Central memory CD8-positive, alpha-beta T cell (primary cell): ENCODE measurements around the gene SLC22A23.

ENCODE experiments used
- ATAC-seq: fragments of 150-1000 bp; cut with Tn5 transposase; replicated peaks from 2 replicates; pipeline ENCODE4 v1.10.0; 2022; ENCODE audit warnings: mild to moderate bottlenecking, moderate FRiP score, moderate number of reproducible peaks; ENCODE audit not compliant: poor library complexity, severe bottlenecking; ENCODE audit errors: extremely low read depth
- DNase-seq, 2 donors: peaks; one replicate each; pipeline ENCODE4 v3.0.0; 2021; ENCODE audit warnings: low spot score in 2 of 2
- H3K27ac Mint-ChIP-seq: one replicate; pipeline ENCODE4 v1.8.0; 2022; ENCODE audit warnings: low read depth, mild to moderate bottlenecking, moderate library complexity, mixed read lengths
- H3K27me3 Mint-ChIP-seq: one replicate; pipeline ENCODE4 v1.8.0; 2022; ENCODE audit warnings: mixed read lengths
- H3K36me3 Mint-ChIP-seq: one replicate; pipeline ENCODE4 v1.8.0; 2022; ENCODE audit warnings: mild to moderate bottlenecking, moderate library complexity, mixed read lengths; ENCODE audit not compliant: insufficient read depth
- H3K4me1 Mint-ChIP-seq: one replicate; pipeline ENCODE4 v1.8.0; 2022; ENCODE audit warnings: mixed read lengths
- H3K4me3 Mint-ChIP-seq: one replicate; pipeline ENCODE4 v1.8.0; 2022; ENCODE audit warnings: mild to moderate bottlenecking, moderate library complexity, mixed read lengths
- H3K9me3 Mint-ChIP-seq: one replicate; pipeline ENCODE4 v1.8.0; 2022; ENCODE audit warnings: mixed read lengths

The SLC22A23 gene

DNA sequence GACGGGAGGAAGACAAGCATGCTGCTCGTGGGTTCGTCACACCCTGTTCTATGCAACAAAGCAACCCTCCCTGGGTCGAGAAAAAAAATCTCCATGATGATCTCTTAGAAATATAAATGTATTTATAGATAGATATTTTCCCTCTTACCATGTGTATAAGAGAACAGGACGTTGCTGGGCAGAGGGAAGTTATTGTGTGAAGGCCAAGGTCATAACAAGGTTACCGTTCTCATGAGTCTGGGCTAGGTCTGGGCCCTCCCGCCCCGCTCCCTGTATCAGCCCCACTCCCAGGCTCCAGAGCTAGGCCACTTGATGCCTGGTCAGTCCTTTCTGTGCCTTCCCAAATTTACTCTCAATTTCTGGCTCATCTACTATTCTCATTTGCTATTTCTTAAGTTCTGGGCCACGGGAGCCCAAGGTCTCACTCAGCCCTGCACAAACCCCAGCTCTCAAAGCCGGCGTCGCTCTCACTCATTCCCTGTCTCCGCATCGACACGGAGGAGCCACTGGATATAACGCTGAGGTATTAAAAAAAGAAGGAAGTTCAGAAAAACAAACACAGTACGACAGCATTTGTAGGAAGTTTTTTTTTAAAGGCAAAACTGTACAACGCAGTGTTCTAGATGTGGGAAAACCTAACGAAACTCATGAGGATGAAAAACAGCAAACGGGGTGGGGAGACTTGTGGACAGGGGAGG is 101.3 kb downstream of the SLC22A23 start:
- DNase-seq (no peak), ATAC-seq (peak; percentile 25)
- Mint-ChIP-seq H3K27me3 (peaks cover 3% of the 10 kb centered on the region), H3K4me3 (peak overlapping the region; percentile 74), H3K36me3 (peaks cover 2% of the 10 kb centered on the region), H3K4me1 (peaks cover 20% of the 10 kb centered on the region), H3K27ac (peak overlapping the region; percentile 68), H3K9me3 (no peaks in the 10 kb centered on the region)

DNA sequence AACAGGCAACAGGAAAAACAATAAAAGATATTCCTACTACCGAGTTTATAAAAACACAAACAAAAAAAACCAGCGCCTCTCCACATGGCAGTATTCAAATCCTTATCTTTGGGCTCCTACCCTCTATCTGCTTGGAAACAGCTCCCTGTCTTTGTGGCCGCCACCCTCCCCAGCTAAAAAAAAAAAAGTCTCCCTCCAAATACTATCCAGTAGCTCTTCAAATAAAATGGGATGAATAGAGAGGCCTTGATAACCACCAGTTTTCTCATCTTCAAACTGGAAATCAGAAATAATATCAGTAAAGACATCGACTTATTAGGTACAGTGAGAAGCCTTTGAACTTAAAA is 101.9 kb downstream of the SLC22A23 start:
- Mint-ChIP-seq H3K27me3 (no peaks in the 10 kb centered on the region), H3K4me1 (peaks cover 20% of the 10 kb centered on the region), H3K27ac (peak overlapping the region; percentile 68), H3K4me3 (peak overlapping the region; percentile 74), H3K9me3 (no peaks in the 10 kb centered on the region), H3K36me3 (peaks cover 2% of the 10 kb centered on the region)
- no peak for DNase-seq
- ATAC-seq, result no peak

DNA sequence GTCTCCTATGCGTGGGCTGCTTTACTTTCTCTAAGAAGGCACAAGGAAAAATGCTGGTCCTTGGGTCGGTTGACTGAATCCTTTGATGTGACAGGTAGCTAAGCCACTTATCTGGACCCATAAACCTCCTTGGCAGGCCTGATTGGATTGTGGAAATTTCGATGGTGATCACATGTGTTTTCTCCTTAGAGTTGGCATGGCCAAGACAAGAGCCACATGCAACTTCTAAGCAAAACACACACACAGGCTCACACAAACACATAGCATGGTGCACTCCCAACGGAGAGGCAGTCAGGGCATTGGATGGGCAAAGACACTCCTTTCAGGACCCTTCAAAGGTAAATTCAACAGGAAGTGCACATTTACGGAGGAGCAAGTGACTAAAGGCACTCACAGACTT is 102.9 kb downstream of the SLC22A23 start:
- H3K36me3 Mint-ChIP-seq, result peaks cover 5% of the 10 kb centered on the region
- peaks cover 20% of the 10 kb centered on the region for H3K4me1 Mint-ChIP-seq
- DNase-seq (no peak), ATAC-seq (no peak)
- H3K27me3 Mint-ChIP-seq, result peaks cover 9% of the 10 kb centered on the region
- no peak overlapping the region for H3K4me3 Mint-ChIP-seq
- no peak overlapping the region for H3K27ac Mint-ChIP-seq
- H3K9me3 Mint-ChIP-seq, result no peaks in the 10 kb centered on the region

DNA sequence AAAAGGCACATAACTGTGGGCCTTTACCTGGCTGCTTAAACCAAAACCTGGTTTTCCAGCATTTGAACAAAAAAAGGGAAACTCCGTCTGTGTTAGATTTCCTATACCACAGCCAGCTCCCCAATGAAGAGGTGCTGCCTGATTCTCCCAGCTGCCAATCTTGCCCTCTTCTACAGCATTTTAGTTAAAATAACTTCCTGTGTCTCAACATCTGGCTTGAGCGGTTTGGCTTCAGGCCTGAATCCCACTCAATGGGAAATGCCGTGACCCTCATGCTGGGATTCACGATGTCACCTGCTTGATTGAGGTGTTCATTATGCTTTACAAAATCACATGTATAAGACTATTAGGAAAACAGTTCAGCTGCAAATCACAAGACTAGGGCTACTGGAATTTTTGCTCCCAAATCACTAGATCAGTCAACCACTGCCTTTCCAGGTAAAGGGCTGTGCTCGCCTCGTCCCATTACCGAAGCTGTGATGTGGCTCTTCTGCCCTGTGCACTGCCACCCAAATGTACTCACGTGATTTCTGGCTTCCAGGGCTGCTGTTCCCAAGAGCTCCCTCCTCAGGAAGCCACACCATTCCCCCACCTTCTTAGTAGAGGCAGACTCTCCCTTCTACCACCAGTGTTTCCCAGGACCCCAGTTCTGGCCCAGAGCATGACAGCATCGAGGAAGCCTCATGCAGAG is 103.5 kb downstream of the SLC22A23 start:
- no peak overlapping the region for H3K27ac Mint-ChIP-seq
- H3K4me1 Mint-ChIP-seq, result peaks cover 20% of the 10 kb centered on the region

DNA sequence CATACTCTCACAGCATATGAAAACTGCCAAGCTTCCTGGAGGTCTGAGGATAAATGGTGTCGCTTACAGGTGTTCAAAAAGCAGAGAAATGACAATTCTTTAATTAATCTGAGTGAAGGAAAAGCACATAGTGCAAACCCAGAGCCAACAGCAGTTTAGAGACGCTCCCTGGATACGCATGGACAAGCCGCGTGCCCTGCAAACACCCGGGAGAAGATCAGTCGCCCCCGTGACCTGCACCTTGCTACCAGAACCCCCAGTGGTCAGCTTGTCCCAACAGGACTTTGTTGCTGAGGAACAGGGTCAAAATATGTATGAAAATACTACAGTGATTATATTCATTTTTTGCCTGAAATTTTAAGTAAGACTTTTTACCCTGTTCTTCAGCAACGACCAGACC is 104.2 kb downstream of the SLC22A23 start:
- no peak overlapping the region for H3K4me3 Mint-ChIP-seq
- ATAC-seq, result no peak

More for the DNA sequence above, 103.5 kb downstream of the SLC22A23 start:
- Mint-ChIP-seq H3K36me3 (peaks cover 5% of the 10 kb centered on the region), H3K27me3 (peaks cover 15% of the 10 kb centered on the region), H3K9me3 (no peaks in the 10 kb centered on the region), H3K4me3 (no peak overlapping the region)
- ATAC-seq (no peak), DNase-seq (no peak)

DNA sequence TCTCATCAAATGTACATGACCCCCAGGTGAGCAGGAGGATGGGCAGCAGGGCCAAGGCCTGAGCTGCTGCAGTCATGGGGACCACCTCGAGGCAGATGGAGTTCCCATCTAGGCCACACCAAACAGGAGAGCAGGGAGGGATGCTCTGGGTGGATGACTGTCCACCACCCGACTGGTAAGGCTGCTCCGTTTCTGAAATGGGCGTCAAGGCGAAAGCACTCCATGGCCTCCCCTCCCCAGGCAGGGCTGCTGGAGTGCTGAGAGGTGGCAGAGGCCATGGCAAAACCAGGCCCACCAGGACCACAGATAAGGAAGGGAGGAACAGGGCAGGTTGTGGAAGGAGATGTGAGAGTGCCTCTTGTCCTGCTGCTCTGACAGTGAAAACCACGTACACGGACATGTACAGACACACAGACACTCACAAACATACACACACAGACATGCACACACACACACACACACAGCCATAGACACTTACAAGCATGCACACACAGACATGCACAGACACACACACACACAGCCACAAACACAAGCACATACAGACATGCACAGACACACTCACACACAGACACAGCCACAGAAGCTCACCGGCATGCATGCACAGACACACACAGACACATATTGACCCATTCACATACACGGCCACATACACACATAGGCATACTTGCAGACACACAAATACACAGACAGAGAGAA is 104.9 kb downstream of the SLC22A23 start:
- no peaks in the 10 kb centered on the region for H3K9me3 Mint-ChIP-seq
- H3K27ac Mint-ChIP-seq, result no peak overlapping the region
- peaks cover 5% of the 10 kb centered on the region for H3K36me3 Mint-ChIP-seq
- no peak overlapping the region for H3K4me3 Mint-ChIP-seq
- H3K27me3 Mint-ChIP-seq, result peaks cover 29% of the 10 kb centered on the region
- ATAC-seq, result no peak
- no peak for DNase-seq
- H3K4me1 Mint-ChIP-seq, result peaks cover 20% of the 10 kb centered on the region

More for the DNA sequence above, 104.2 kb downstream of the SLC22A23 start:
- H3K27me3 Mint-ChIP-seq, result peaks cover 22% of the 10 kb centered on the region
- DNase-seq, result no peak
- H3K36me3 Mint-ChIP-seq, result peaks cover 5% of the 10 kb centered on the region
- no peak overlapping the region for H3K27ac Mint-ChIP-seq
- peaks cover 20% of the 10 kb centered on the region for H3K4me1 Mint-ChIP-seq
- no peaks in the 10 kb centered on the region for H3K9me3 Mint-ChIP-seq

- peaks cover 14% of the 10 kb centered on the region for H3K4me1 Mint-ChIP-seq
- no peak for DNase-seq
Measured at GRCh38 chr6:3351105-3351676, 105.7 kb downstream of the SLC22A23 start.

DNA sequence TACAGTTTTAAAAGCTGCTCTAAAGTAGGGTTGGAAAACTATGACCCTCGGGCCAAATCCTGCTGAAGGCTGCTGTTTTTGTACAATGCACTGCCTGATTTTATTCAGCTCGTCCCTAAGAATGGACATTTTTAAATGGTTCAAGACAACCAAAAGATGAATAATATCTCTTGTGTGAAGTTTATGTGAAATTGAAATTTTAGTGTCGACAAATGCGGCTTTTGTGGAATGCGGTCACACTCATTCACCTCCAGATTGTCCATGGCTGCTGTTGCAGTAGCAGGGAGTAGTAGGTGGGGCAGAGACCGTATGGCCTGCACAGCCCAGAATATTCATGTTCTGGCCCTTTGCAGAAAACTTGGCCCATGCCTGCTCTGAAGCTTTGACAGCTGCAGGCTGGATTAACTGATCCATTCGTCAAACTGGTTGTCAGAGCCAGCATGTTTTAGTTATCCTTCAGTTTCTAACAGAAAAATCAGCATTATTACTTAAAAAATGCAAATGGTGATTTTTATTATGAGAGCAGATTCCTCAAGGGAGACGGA is 106.5 kb downstream of the SLC22A23 start:
- ATAC-seq (no peak), DNase-seq (no peak)
- H3K9me3 Mint-ChIP-seq, result no peaks in the 10 kb centered on the region
- peaks cover 2% of the 10 kb centered on the region for H3K36me3 Mint-ChIP-seq
- no peak overlapping the region for H3K4me3 Mint-ChIP-seq
- peaks cover 39% of the 10 kb centered on the region for H3K27me3 Mint-ChIP-seq
- peaks cover 5% of the 10 kb centered on the region for H3K4me1 Mint-ChIP-seq
- H3K27ac Mint-ChIP-seq, result no peak overlapping the region

More at GRCh38 chr6:3351105-3351676, 105.7 kb downstream of the SLC22A23 start:
- no peak overlapping the region for H3K4me3 Mint-ChIP-seq
- H3K9me3 Mint-ChIP-seq, result no peaks in the 10 kb centered on the region
- no peak overlapping the region for H3K27ac Mint-ChIP-seq
- H3K27me3 Mint-ChIP-seq, result peaks cover 36% of the 10 kb centered on the region
- peaks cover 4% of the 10 kb centered on the region for H3K36me3 Mint-ChIP-seq
- no peak for ATAC-seq

- DNase-seq (no peak), ATAC-seq (no peak)
- no peaks in the 10 kb centered on the region for H3K9me3 Mint-ChIP-seq
- no peaks in the 10 kb centered on the region for H3K4me1 Mint-ChIP-seq
- no peak overlapping the region for H3K4me3 Mint-ChIP-seq
- H3K27me3 Mint-ChIP-seq, result peaks cover 39% of the 10 kb centered on the region
- H3K27ac Mint-ChIP-seq, result no peak overlapping the region
- peaks cover 2% of the 10 kb centered on the region for H3K36me3 Mint-ChIP-seq
Measured at GRCh38 chr6:3349388-3350251, 107.2 kb downstream of the SLC22A23 start.

- no peak for DNase-seq
- ATAC-seq, result no peak
- peaks cover 39% of the 10 kb centered on the region for H3K27me3 Mint-ChIP-seq
- no peaks in the 10 kb centered on the region for H3K4me1 Mint-ChIP-seq
- peaks cover 2% of the 10 kb centered on the region for H3K36me3 Mint-ChIP-seq
- H3K4me3 Mint-ChIP-seq, result no peak overlapping the region
- no peaks in the 10 kb centered on the region for H3K9me3 Mint-ChIP-seq
- no peak overlapping the region for H3K27ac Mint-ChIP-seq
Measured at GRCh38 chr6:3348821-3349220, 108.0 kb downstream of the SLC22A23 start.

GRCh38 chr6:3347826-3348225 is 109.0 kb downstream of the SLC22A23 start:
- no peak for DNase-seq
- H3K9me3 Mint-ChIP-seq, result no peaks in the 10 kb centered on the region
- H3K4me3 Mint-ChIP-seq, result no peak overlapping the region
- H3K36me3 Mint-ChIP-seq, result peaks cover 2% of the 10 kb centered on the region
- no peak for ATAC-seq
- H3K4me1 Mint-ChIP-seq, result no peaks in the 10 kb centered on the region
- peaks cover 39% of the 10 kb centered on the region for H3K27me3 Mint-ChIP-seq
- H3K27ac Mint-ChIP-seq, result no peak overlapping the region

- H3K4me1 Mint-ChIP-seq, result no peaks in the 10 kb centered on the region
Measured at GRCh38 chr6:3347247-3347646, 109.6 kb downstream of the SLC22A23 start.

More at GRCh38 chr6:3347247-3347646, 109.6 kb downstream of the SLC22A23 start:
- Mint-ChIP-seq H3K4me3 (no peak overlapping the region), H3K9me3 (no peaks in the 10 kb centered on the region), H3K27me3 (peaks cover 45% of the 10 kb centered on the region), H3K36me3 (peaks cover 2% of the 10 kb centered on the region), H3K27ac (no peak overlapping the region)
- ATAC-seq (no peak), DNase-seq (no peak)
